Duodenal mucosa (tissue), 2 donors: ENCODE measurements around the gene FAM222B.
A peak's percentile ranks its signal among the peaks of the same experiment; 100 is the strongest.
"Not testable (repeated sequence)": the region's sequence is repeated elsewhere in the genome, so short reads cannot be mapped to it uniquely, and the experiment has no call there.

Source experiments
- H3K27ac ChIP-seq: one replicate; pipeline ENCODE4 v1.7.0; 2013; ENCODE audit warnings: low read depth, low read length
- H3K27me3 ChIP-seq, 2 donors: one replicate each; pipeline ENCODE4 v1.7.0; 2013; ENCODE audit warnings: low read length in 2 of 2, control low read depth in 1 of 2; ENCODE audit not compliant: insufficient read depth in 2 of 2, control insufficient read depth in 1 of 2
- H3K36me3 ChIP-seq, 2 donors: one replicate each; pipeline ENCODE4 v1.7.0; 2013; ENCODE audit warnings: low read length in 2 of 2, control low read depth in 1 of 2; ENCODE audit not compliant: insufficient read depth in 2 of 2, control insufficient read depth in 1 of 2
- H3K4me1 ChIP-seq, 2 donors: one replicate each; pipeline ENCODE4 v1.7.0; 2013; ENCODE audit warnings: low read length in 2 of 2, control low read depth in 1 of 2; ENCODE audit not compliant: insufficient read depth in 2 of 2, control insufficient read depth in 1 of 2
- H3K4me3 ChIP-seq, 2 donors: one replicate each; pipeline ENCODE4 v1.7.0; 2013; ENCODE audit warnings: low read length in 2 of 2, low read depth in 1 of 2
- H3K9ac ChIP-seq, 2 donors: one replicate each; pipeline ENCODE4 v1.7.0; 2013; ENCODE audit warnings: low read length in 2 of 2, low read depth in 1 of 2
- H3K9me3 ChIP-seq, 2 donors: one replicate each; pipeline ENCODE4 v1.7.0; 2013; ENCODE audit warnings: low read length in 2 of 2, control low read depth in 1 of 2; ENCODE audit not compliant: control insufficient read depth in 1 of 2

The FAM222B gene

GRCh38 chr17:28816540-28816939 lies 26.1 kb downstream of the FAM222B start:
- no peak overlapping the region for H3K4me3 ChIP-seq
- no peaks in the 10 kb centered on the region for H3K27me3 ChIP-seq
- no peak overlapping the region for H3K9ac ChIP-seq
- H3K27ac ChIP-seq, result no peak overlapping the region
- no peaks in the 10 kb centered on the region for H3K36me3 ChIP-seq
- no peaks in the 10 kb centered on the region for H3K9me3 ChIP-seq
- peaks cover 4 to 8% of the 10 kb centered on the region in 2 donors for H3K4me1 ChIP-seq

GRCh38 chr17:28812748-28813377 lies 29.7 kb downstream of the FAM222B start:
- peak overlapping the region; percentile 48 to 66 for H3K9ac ChIP-seq
- H3K4me1 ChIP-seq, result peaks cover 16 to 26% of the 10 kb centered on the region in 2 donors
- no peaks in the 10 kb centered on the region for H3K9me3 ChIP-seq
- H3K27me3 ChIP-seq, result no peaks in the 10 kb centered on the region
- peak overlapping the region; percentile 94 for H3K27ac ChIP-seq
- H3K4me3 ChIP-seq, result peak overlapping the region; percentile 82 to 94
- H3K36me3 ChIP-seq, result no peaks in the 10 kb centered on the region

- no peaks in the 10 kb centered on the region for H3K36me3 ChIP-seq
- no peaks in the 10 kb centered on the region for H3K27me3 ChIP-seq
- peak overlapping the region; percentile 63 to 83 for H3K9ac ChIP-seq
- peak overlapping the region; percentile 82 to 94 for H3K4me3 ChIP-seq
- H3K4me1 ChIP-seq, result peaks cover 21 to 26% of the 10 kb centered on the region in 2 donors
- no peaks in the 10 kb centered on the region for H3K9me3 ChIP-seq
- H3K27ac ChIP-seq, result peak overlapping the region; percentile 94
Observed at GRCh38 chr17:28812091-28812747, 30.4 kb downstream of the FAM222B start.

- peak overlapping the region; percentile 82 to 94 for H3K4me3 ChIP-seq
- H3K9ac ChIP-seq, result peak overlapping the region; percentile 63 to 83
- no peaks in the 10 kb centered on the region for H3K27me3 ChIP-seq
- no peaks in the 10 kb centered on the region for H3K9me3 ChIP-seq
- H3K36me3 ChIP-seq, result no peaks in the 10 kb centered on the region
- peaks cover 21 to 26% of the 10 kb centered on the region in 2 donors for H3K4me1 ChIP-seq
- peak overlapping the region; percentile 73 for H3K27ac ChIP-seq
Observed at GRCh38 chr17:28811651-28812090, 30.9 kb downstream of the FAM222B start.

GRCh38 chr17:28810437-28810836 lies 32.2 kb downstream of the FAM222B start:
- Histone ChIP-seq H3K27me3 (no peaks in the 10 kb centered on the region), H3K36me3 (peaks cover 3 to 6% of the 10 kb centered on the region in 2 donors), H3K9ac (no peak overlapping the region), H3K4me1 (peaks cover 26% of the 10 kb centered on the region in 2 donors), H3K4me3 (no peak overlapping the region), H3K27ac (no peak overlapping the region), H3K9me3 (no peaks in the 10 kb centered on the region)

GRCh38 chr17:28807925-28808634 lies 34.5 kb downstream of the FAM222B start:
- H3K27ac ChIP-seq, result peak overlapping the region; percentile 33
- H3K4me3 ChIP-seq, result no peak overlapping the region
- H3K9me3 ChIP-seq, result no peaks in the 10 kb centered on the region
- H3K27me3 ChIP-seq, result no peaks in the 10 kb centered on the region
- H3K9ac ChIP-seq, result no peak overlapping the region
- peaks cover 25 to 30% of the 10 kb centered on the region in 2 donors for H3K4me1 ChIP-seq
- peaks cover 3 to 17% of the 10 kb centered on the region in 2 donors for H3K36me3 ChIP-seq

- no peak overlapping the region for H3K4me3 ChIP-seq
- H3K9me3 ChIP-seq, result no peaks in the 10 kb centered on the region
- H3K4me1 ChIP-seq, result peaks cover 6 to 8% of the 10 kb centered on the region in 2 donors
- no peak overlapping the region for H3K27ac ChIP-seq
- H3K27me3 ChIP-seq, result no peaks in the 10 kb centered on the region
- no peak overlapping the region for H3K9ac ChIP-seq
- no peaks in the 10 kb centered on the region for H3K36me3 ChIP-seq
Observed at GRCh38 chr17:28796062-28796461, 46.5 kb downstream of the FAM222B start.

GRCh38 chr17:28794846-28795441 lies 47.6 kb downstream of the FAM222B start:
- H3K27ac ChIP-seq, H3K27me3 ChIP-seq, H3K4me1 ChIP-seq, H3K36me3 ChIP-seq, H3K9ac ChIP-seq, H3K9me3 ChIP-seq, H3K4me3 ChIP-seq: not testable (repeated sequence)

- H3K27ac ChIP-seq, result no peak overlapping the region
- no peak overlapping the region for H3K9ac ChIP-seq
- H3K4me1 ChIP-seq, result peaks cover 6 to 8% of the 10 kb centered on the region in 2 donors
Observed at GRCh38 chr17:28792877-28793661, 49.5 kb downstream of the FAM222B start.

More at GRCh38 chr17:28792877-28793661, 49.5 kb downstream of the FAM222B start:
- Histone ChIP-seq H3K27me3 (no peaks in the 10 kb centered on the region), H3K4me3 (no peak overlapping the region), H3K36me3 (no peaks in the 10 kb centered on the region), H3K9me3 (no peaks in the 10 kb centered on the region)
